Left colon (tissue), 2 donors: ENCODE measurements around the gene LAMB3. TPM values are rescaled to one million over a fixed set of nuclear protein-coding genes. Genes with fewer than 3 reads are reported as not detected.

ENCODE experiments used
- ATAC-seq: fragments of 200-7000 bp; cut with Tn5 transposase; one replicate; pipeline ENCODE4 v1.9.1; 2020; ENCODE audit warnings: mild to moderate bottlenecking, moderate library complexity
- DNase-seq, 2 donors: peaks; one replicate each; pipeline ENCODE4 v3.0.0-alpha.2; 2020
- intact Hi-C, 2 donors: fragments of 100-400 bp; cut with DNase I in 1 of 2; cut with micrococcal nuclease in 1 of 2; formaldehyde crosslinking; loops; one replicate each; pipeline versions ENCODE4 v1.11.2 to v1.14.0; 2022; cut with DNase I, micrococcal nuclease
- total RNA-seq, 2 donors: library from RNA; stranded (reverse); fragmentation: NEBNext Ultra II Directional; extraction: Animal tissue kit (Norgen Biotek cat#: 25700); gene quantifications; one replicate each; pipeline ENCODE4 v1.2.1, GENCODE V29; 2021
- donor health status: DM: no; HTN: no; CAD: no.
- donor health status: DM: yes; HTN: yes; CAD: no.

The LAMB3 gene
- total RNA-seq, 2 donors from 2014 or later = 85.2 to 136 TPM

GRCh38 chr1:209609791-209610630, 42.2 kb downstream of the LAMB3 start:
- DNase-seq (no peak), ATAC-seq (no peak)
- intact Hi-C loops = loop anchor here in 1 of 2 donors (10.0 kb wide), 1 partner anchor 85 kb away; no protein-coding TSS in a partner anchor

DNA sequence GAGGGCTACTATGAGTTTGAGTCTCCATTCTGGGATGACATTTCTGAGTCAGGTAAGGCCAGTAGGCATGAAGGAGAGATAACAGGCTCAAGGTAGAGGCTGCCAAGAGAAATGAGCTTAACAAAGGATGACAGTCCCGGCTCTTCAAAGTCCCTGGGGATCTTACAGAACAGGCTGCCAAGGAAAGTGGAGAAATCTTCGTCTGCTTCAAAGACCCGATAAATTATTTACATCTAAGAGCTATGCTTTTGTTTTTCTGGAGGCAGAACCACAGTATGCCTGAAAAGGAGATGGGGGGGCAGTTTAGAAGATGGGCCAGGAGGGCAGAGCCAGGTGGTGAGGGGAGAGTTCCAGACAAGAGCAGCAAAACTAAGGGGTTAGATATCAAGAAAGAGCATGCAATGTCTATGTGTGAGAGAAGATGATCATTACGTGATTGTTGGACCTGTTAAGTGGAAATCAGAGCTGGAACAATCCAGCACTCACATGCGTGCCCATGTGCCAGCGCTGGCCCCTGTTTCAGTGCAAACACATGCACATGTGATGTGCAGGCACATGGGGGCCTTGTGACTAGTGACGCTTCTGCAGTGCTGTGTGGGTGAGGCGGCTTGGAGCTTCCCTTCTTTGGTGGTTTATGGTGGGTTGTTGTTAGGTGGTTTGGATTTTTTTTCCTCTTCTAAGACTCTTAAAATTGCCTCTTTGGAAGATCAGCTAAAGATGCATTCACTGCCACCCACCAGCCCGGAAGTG, 43.0 kb downstream of the LAMB3 start:
- intact Hi-C loops = loop anchor here in 1 of 2 donors (10.0 kb wide), 1 partner anchor 86 kb away; no protein-coding TSS in a partner anchor

DNA sequence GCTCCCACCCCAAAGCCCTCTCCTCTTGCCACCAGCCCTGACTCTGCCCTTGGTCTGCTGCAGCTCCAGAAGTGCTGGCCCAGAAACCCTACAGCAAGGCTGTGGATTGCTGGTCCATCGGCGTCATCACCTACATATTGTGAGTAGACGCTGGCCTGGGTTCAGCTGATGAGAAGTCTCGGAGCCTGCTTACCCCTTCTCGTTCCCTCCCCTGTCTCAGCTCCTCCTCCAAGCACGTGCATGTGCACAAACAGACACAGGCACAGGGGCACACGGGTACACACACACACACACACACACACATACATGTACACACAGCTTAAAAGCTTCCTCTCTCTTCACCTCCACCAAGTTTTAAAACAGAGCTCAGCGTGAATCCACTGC, 44.4 kb downstream of the LAMB3 start:
- intact Hi-C loops = loop anchor here in 1 of 2 donors (10.0 kb wide), 1 partner anchor 87 kb away; no protein-coding TSS in a partner anchor

More for the DNA sequence above, 43.0 kb downstream of the LAMB3 start:
- DNase-seq = no peak
- no peak for ATAC-seq

GRCh38 chr1:209607102-209607794, 45.0 kb downstream of the LAMB3 start:
- ATAC-seq = peak; percentile 48
- intact Hi-C loops = loop anchor here in 1 of 2 donors (10.0 kb wide), 1 partner anchor 88 kb away; no protein-coding TSS in a partner anchor

More for the DNA sequence above, 44.4 kb downstream of the LAMB3 start:
- no peak for DNase-seq
- ATAC-seq = no peak

DNA sequence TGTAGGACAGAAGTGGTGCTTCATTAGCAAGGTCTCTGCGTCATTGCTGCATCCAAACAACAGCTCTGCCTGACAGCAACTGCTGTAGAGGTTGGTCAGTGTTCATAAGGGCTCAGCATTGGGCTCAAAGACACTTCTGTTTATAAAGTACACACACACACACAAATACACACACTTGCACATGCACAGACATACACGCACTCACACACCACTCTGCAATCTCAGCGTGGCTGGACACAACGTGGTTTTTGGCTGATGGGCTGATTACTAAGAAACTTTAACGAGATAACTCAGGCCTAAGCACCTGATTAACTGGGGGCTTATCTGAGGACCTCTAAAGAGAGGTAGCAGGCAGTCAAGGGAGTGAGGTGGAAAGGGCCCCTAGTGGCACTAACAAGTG, 48.3 kb downstream of the LAMB3 start:
- no peak for DNase-seq
- intact Hi-C loops = loop anchor here in 1 of 2 donors (10.0 kb wide), 1 partner anchor 91 kb away; no protein-coding TSS in a partner anchor
- ATAC-seq = no peak

More at GRCh38 chr1:209607102-209607794, 45.0 kb downstream of the LAMB3 start:
- no peak for DNase-seq

- ATAC-seq (peak; percentile 94), DNase-seq (no peak)
- intact Hi-C loops = loop anchor here in 1 of 2 donors (10.0 kb wide), 1 partner anchor 93 kb away; no protein-coding TSS in a partner anchor
Measured at GRCh38 chr1:209601809-209602657, 50.2 kb downstream of the LAMB3 start.

GRCh38 chr1:209600541-209600940, 51.7 kb downstream of the LAMB3 start:
- DNase-seq (no peak), ATAC-seq (no peak)
- intact Hi-C loops = loop anchor here in 1 of 2 donors (10.0 kb wide), 1 partner anchor 94 kb away; no protein-coding TSS in a partner anchor

DNA sequence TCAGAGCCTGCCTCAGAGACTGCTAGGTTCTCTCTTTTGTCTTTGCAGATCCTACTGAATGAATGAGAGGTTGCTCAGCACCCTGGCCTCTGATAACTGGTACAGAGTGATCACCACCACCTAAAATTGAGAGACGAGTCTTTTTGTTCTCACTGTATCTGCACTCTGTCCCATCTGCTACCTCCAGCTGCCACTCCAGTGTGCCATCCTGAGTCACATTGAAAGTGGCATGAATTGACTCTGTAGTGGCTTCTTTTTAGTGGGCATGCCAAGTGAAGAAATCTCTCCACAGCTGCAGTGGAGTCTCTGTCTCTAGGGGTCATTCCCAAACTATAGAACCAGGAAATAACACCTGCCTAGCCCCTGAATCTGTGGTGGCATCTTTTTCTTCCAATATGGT, 54.0 kb downstream of the LAMB3 start:
- DNase-seq (no peak), ATAC-seq (no peak)
- intact Hi-C loops = no loop called here

DNA sequence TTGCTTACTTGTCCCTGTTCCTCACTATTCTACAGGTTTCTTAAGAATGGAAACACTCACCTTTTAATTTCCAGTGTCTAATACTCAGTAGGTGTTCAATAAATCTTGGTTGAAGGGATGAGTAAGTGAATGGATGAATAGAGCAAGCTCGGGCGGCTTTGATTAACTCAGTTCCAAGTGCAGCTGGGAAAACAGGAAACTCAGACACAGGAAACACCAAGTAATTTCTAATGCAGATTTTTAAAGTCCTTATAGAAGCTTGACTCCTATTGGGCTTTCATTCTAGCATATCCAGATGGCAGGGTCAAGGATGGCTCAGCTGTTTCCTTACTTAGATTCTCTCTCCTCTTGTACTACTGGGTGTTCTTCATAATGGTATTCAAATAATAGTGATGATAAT, 54.7 kb downstream of the LAMB3 start:
- ATAC-seq = no peak
- intact Hi-C loops = no loop called here
- no peak for DNase-seq

GRCh38 chr1:209595599-209596285, 56.5 kb downstream of the LAMB3 start:
- DNase-seq (no peak), ATAC-seq (no peak)
- intact Hi-C loops = no loop called here

- intact Hi-C loops = no loop called here
- ATAC-seq = no peak
- DNase-seq = no peak
Measured at GRCh38 chr1:209595028-209595427, 57.2 kb downstream of the LAMB3 start.

- DNase-seq (no peak), ATAC-seq (no peak)
- intact Hi-C loops = no loop called here
Measured at GRCh38 chr1:209594440-209594839, 57.8 kb downstream of the LAMB3 start.

- no peak for DNase-seq
- intact Hi-C loops = no loop called here
- no peak for ATAC-seq
Measured at GRCh38 chr1:209593747-209594146, 58.5 kb downstream of the LAMB3 start.

DNA sequence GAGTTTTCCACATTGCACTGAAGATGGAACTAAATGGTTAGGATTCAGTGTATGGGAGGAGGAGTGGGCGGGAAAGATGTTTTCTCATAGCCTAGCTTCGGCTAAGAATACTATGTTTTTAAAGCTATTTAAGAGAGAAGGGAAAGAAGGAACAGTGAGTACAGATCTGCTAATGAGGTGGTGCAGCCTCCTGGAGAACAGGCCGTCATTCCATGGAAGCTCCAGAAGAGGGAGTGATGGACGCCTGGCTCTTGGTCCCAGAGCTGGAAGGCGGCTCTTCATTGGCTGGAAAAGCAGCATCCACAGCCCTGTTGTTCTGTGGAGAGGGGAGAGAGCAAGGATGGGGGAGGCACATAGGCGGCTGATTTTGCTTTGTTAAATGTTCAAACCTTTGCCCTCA, 61.8 kb downstream of the LAMB3 start:
- intact Hi-C loops = no loop called here
- DNase-seq (peak in 1 of 2 donors; percentile 23), ATAC-seq (peak; percentile 78)

DNA sequence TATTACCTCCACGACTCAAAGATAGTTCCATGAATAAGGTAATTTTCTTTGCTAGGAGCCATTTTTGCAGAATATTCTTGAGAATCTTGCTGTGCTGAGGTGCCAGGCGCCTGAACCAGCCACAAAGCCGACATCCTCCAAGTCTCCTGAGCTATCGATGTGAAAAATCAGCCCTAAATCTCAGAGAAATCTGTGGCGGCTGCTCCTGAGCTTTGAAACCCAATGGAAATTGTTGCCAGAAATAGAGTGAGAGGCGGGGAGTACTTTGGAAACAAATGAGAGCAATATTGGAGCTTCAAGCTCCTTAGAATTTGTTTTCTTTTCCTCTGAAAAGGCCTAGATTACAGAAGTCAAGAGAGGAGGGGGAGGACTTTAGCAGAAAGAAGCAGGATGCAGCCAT, 62.4 kb downstream of the LAMB3 start:
- ATAC-seq = no peak
- intact Hi-C loops = no loop called here
- DNase-seq = no peak

GRCh38 chr1:209589440-209589839, 62.8 kb downstream of the LAMB3 start:
- no peak for ATAC-seq
- intact Hi-C loops = no loop called here

DNA sequence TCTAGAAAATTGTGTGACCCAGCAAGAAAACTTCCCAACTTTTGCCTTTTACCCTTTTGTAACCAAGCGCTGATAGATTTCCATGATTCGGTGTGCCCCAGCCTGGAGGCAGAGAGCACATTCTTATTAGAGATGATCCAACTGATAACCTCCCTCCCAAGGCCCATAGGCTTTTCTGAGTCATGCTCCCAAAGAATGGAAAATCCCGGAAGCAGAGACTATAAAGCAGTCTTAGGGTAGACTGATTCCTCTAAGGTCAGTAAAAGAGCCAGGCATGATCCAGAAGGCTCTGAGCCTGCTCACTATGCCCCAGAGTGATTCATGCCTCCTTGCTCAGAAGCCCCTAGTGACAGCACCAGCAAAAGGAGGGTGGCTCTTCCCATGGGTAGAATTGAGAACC, 64.4 kb downstream of the LAMB3 start:
- no peak for ATAC-seq
- DNase-seq = no peak
- intact Hi-C loops = no loop called here

More at GRCh38 chr1:209589440-209589839, 62.8 kb downstream of the LAMB3 start:
- no peak for DNase-seq
